22Rv1 (cell line): ENCODE data around the gene DCST2.

Experiments used
- ZFX ChIP-seq: fragments of 450-650 bp; IDR thresholded peaks from 2 replicates; pipeline ENCODE4 v1.6.1; 2017; ENCODE audit warnings: antibody characterized with exemption, borderline replicate concordance
- TF ChIP-seq, protein P1 (sequence below): fragments of 450-650 bp; IDR thresholded peaks from 2 replicates; pipeline ENCODE4 v1.5.1; 2017; ENCODE audit warnings: mild to moderate bottlenecking

DNA sequence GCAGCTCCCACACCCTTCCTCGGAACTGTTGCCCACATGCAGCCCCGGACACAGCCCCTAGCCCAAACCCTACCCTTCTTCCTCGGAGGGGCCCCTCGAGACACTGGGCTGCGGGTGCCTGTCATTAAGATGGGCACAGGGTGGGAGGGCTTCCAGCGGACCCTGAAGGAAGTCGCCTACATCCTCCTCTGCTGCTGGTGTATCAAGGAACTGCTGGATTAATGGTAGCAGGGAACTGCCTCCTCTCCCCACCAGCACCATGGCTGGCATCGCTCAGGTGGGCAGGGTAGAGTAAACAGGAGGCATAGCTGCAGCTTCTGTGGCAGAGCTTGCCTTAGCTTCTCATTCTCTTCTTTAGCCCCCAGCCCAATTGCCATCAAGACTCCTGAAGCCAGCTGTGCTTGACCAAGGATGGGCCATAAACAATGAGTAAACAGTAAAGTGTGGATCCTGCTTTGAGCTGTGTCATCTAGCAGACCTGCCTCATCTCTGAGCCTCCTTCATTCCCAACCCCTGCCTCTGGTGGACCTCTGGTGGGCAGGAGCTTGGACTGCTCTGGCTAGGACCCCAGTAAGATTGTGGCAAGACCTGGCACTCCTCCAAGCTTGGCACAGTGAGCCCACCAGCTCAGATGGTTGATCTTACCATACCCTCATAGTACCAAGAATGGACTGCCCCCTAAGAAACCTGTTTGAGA lies 39.9 kb downstream of the DCST2 start, which contains the start of gene LENEP:
- TF ChIP-seq, protein P1, sequence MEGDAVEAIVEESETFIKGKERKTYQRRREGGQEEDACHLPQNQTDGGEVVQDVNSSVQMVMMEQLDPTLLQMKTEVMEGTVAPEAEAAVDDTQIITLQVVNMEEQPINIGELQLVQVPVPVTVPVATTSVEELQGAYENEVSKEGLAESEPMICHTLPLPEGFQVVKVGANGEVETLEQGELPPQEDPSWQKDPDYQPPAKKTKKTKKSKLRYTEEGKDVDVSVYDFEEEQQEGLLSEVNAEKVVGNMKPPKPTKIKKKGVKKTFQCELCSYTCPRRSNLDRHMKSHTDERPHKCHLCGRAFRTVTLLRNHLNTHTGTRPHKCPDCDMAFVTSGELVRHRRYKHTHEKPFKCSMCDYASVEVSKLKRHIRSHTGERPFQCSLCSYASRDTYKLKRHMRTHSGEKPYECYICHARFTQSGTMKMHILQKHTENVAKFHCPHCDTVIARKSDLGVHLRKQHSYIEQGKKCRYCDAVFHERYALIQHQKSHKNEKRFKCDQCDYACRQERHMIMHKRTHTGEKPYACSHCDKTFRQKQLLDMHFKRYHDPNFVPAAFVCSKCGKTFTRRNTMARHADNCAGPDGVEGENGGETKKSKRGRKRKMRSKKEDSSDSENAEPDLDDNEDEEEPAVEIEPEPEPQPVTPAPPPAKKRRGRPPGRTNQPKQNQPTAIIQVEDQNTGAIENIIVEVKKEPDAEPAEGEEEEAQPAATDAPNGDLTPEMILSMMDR: no peak
- no peak for TF ChIP-seq ZFX
